Mesothelial cell of epicardium (in vitro differentiated cells): ENCODE measurements around the gene SKOR1. TPM values are rescaled to one million over a fixed set of nuclear protein-coding genes. Genes with fewer than 3 reads are reported as not detected.

Experiments used
- DNase-seq, 2 experiments: peaks; one replicate each; pipeline ENCODE4 v3.0.0; 2021; ENCODE audit warnings: low spot score in 2 of 2; ENCODE audit not compliant: unreplicated experiment in 2 of 2
- H3K27ac Mint-ChIP-seq: 2 replicates; pipeline ENCODE4 v1.8.0; 2021; ENCODE audit warnings: mixed read lengths
- H3K27me3 Mint-ChIP-seq: 2 replicates; pipeline ENCODE4 v1.8.0; 2021; ENCODE audit warnings: low read depth, mixed read lengths
- H3K36me3 Mint-ChIP-seq: 2 replicates; pipeline ENCODE4 v1.8.0; 2021; ENCODE audit warnings: mixed read lengths
- H3K4me1 Mint-ChIP-seq: 2 replicates; pipeline ENCODE4 v1.8.0; 2021; ENCODE audit warnings: mixed read lengths
- H3K4me3 Mint-ChIP-seq: 2 replicates; pipeline ENCODE4 v1.8.0; 2021; ENCODE audit warnings: mild to moderate bottlenecking, moderate library complexity, mixed read lengths
- H3K9me3 Mint-ChIP-seq: 2 replicates; pipeline ENCODE4 v1.8.0; 2021; ENCODE audit warnings: mixed read lengths
- CTCF ChIP-seq: fragments of 200-600 bp; sonication (generic); IDR thresholded peaks from one replicate; pipeline ENCODE4 v1.5.0; 2021; ENCODE audit warnings: antibody characterized with exemption; ENCODE audit not compliant: unreplicated experiment
- total RNA-seq: library from RNA; stranded (reverse); gene quantifications from 3 replicates; pipeline ENCODE4 v1.2.1, GENCODE V29; 2021

SKOR1 gene
- total RNA-seq, 1 donor from 2014 or later: 1.1 TPM

- DNase-seq: no peak
- no peak overlapping the region for H3K27ac Mint-ChIP-seq
- no peaks in the 10 kb centered on the region for H3K36me3 Mint-ChIP-seq
- no peaks in the 10 kb centered on the region for H3K9me3 Mint-ChIP-seq
- peaks cover 81% of the 10 kb centered on the region for H3K27me3 Mint-ChIP-seq
- H3K4me1 Mint-ChIP-seq: peaks cover 34% of the 10 kb centered on the region
- peak overlapping the region; percentile 39 for H3K4me3 Mint-ChIP-seq
- no peak for TF ChIP-seq CTCF
Observed at GRCh38 chr15:67825881-67826716, 790 bp downstream of the SKOR1 start.

GRCh38 chr15:67826717-67827561 lies 1.6 kb downstream of the SKOR1 start:
- no peak overlapping the region for H3K27ac Mint-ChIP-seq
- TF ChIP-seq CTCF: no peak
- no peak for DNase-seq
- H3K27me3 Mint-ChIP-seq: peaks cover 81% of the 10 kb centered on the region
- H3K9me3 Mint-ChIP-seq: no peaks in the 10 kb centered on the region
- H3K36me3 Mint-ChIP-seq: no peaks in the 10 kb centered on the region
- peaks cover 30% of the 10 kb centered on the region for H3K4me1 Mint-ChIP-seq
- H3K4me3 Mint-ChIP-seq: no peak overlapping the region

GRCh38 chr15:67827562-67828277 lies 2.4 kb downstream of the SKOR1 start:
- H3K9me3 Mint-ChIP-seq: no peaks in the 10 kb centered on the region
- peaks cover 25% of the 10 kb centered on the region for H3K4me1 Mint-ChIP-seq
- TF ChIP-seq CTCF: no peak
- H3K36me3 Mint-ChIP-seq: no peaks in the 10 kb centered on the region
- H3K27ac Mint-ChIP-seq: no peak overlapping the region
- no peak for DNase-seq
- peaks cover 81% of the 10 kb centered on the region for H3K27me3 Mint-ChIP-seq
- H3K4me3 Mint-ChIP-seq: no peak overlapping the region

- Mint-ChIP-seq H3K9me3 (no peaks in the 10 kb centered on the region), H3K4me3 (peak overlapping the region; percentile 15), H3K27me3 (peaks cover 86% of the 10 kb centered on the region), H3K4me1 (peaks cover 31% of the 10 kb centered on the region), H3K36me3 (no peaks in the 10 kb centered on the region), H3K27ac (no peak overlapping the region)
- no peak for TF ChIP-seq CTCF
- DNase-seq: no peak
Observed at GRCh38 chr15:67828278-67828968, 3.1 kb downstream of the SKOR1 start.

GRCh38 chr15:67828969-67829646 lies 3.8 kb downstream of the SKOR1 start:
- H3K36me3 Mint-ChIP-seq: no peaks in the 10 kb centered on the region
- H3K27ac Mint-ChIP-seq: no peak overlapping the region
- peaks cover 30% of the 10 kb centered on the region for H3K4me1 Mint-ChIP-seq
- no peaks in the 10 kb centered on the region for H3K9me3 Mint-ChIP-seq
- no peak for TF ChIP-seq CTCF
- H3K4me3 Mint-ChIP-seq: no peak overlapping the region
- peaks cover 86% of the 10 kb centered on the region for H3K27me3 Mint-ChIP-seq
- no peak for DNase-seq
